HuH-7.5 (cell line): ENCODE results near the gene RFC1.
"Not testable (repeated sequence)": the region's sequence is repeated elsewhere in the genome, so short reads cannot be mapped to it uniquely, and the experiment has no call there.

Source experiments
- DNase-seq: peaks from one replicate; pipeline ENCODE4 v3.0.0; 2011; ENCODE audit warnings: low spot score

The RFC1 gene

GRCh38 chr4:39354254-39354552 lies 12.0 kb downstream of the RFC1 start:
- DNase-seq: no peak

DNA sequence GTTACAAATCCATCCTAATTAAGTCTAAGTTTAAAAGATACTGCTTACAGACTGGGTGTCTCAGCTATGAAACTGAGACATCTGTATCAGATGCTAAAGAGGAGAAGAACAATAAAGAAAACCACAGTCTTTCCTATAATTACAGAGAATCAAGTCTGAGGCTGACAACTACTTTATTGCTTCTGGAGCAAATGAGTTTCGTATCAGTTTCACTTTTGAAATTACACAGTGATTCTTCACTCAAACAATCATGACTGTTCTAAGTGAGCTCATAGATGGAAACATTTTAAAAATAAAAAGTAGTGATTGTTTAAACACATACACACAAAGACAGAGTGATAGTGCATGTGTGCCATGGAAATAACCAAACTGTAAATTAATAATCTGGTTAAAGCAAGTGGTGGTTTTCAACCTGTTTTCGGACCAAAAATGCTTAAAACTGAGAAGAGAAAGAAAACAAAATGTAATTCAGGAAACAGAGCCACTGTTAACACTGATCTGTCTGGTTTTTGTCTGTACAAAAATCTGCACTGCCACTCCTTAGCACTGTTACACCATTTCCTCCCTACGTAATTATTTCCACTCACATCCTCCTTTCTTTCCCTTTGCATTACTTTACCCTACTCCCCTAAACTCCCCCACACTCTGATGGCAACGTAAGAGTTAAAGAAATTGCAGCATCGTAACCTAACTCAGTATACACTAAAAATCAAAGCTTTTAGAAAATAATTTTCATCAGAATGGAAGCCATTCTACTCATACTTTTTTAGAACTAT lies 12.5 kb downstream of the RFC1 start:
- no peak for DNase-seq

DNA sequence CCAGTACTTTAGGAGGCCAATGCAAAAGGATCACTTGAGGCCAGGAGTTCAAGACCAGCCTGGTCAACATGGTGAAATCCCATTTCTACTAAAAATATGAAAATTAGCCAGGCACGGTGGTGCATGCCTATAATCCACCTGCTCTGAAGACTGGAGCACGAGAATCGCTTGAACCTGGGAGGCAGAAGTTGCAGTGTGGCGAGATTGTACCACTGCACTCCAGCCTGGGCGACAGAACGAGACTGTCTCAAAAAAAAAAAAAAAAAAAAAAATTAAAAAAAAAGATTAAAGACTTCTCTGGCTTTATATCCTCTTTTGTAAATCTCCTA lies 13.0 kb downstream of the RFC1 start:
- DNase-seq: not testable (repeated sequence)

DNA sequence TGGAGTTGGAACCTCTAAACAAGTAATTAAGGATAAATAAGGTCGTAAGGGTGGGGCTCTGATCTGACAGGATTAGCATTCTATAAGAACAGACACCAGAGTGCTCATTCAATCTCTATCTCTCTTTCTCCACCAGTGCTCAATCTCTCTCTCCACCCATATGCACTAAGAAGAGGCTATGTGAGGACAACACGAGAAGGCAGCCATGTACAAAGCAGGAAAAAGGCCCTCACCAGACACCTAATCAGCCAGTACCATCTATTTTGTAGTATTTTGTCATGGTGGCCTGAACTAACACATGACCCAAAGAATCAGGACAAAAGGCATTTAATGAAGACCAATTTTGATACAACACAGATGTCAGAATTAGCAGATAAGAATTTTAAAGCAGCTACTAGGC lies 16.8 kb downstream of the RFC1 start:
- DNase-seq: no peak

- no peak for DNase-seq
Measured at GRCh38 chr4:39348371-39349315, 17.5 kb downstream of the RFC1 start.

- no peak for DNase-seq
Measured at GRCh38 chr4:39346856-39347519, 19.2 kb downstream of the RFC1 start.

GRCh38 chr4:39342731-39343130 lies 23.4 kb downstream of the RFC1 start:
- DNase-seq: no peak

GRCh38 chr4:39341075-39341725 lies 25.0 kb downstream of the RFC1 start:
- DNase-seq: peak; percentile 11

DNA sequence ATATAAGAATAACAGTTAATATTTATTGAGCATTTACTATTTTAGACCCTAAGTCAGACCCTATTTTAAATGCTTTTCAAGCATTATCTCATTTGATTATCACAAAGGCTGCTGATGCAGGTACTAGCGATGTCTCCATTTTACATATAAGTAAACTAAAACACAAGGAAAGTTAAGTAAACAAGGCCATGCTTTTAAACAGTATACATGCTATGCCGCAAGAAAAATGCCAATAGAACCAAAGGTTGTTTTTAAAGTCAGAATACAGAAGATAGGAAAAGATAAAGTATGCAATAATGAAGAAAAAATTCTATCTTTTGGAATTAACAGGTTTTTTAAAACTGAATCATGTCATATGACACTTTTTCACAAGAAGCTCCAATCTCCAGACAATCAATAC lies 26.2 kb downstream of the RFC1 start:
- no peak for DNase-seq

DNA sequence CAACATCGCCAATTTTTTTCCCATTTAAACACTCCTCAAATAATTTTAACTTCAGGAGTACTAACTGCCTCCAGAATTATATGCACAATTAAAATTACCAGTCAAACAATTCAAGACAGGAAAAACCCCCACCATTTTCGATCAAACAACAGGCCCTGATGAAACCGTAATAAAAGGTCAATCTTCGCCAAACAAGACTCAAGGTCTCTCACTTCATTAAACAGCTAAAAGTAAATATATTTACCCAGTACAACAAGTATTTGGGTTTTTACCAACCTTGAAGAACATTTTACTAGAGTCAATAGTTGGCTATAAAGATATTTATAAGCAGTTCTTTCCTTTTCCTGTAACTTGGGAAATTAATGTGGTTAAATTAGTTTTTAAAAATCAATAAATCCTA lies 28.3 kb downstream of the RFC1 start:
- no peak for DNase-seq

DNA sequence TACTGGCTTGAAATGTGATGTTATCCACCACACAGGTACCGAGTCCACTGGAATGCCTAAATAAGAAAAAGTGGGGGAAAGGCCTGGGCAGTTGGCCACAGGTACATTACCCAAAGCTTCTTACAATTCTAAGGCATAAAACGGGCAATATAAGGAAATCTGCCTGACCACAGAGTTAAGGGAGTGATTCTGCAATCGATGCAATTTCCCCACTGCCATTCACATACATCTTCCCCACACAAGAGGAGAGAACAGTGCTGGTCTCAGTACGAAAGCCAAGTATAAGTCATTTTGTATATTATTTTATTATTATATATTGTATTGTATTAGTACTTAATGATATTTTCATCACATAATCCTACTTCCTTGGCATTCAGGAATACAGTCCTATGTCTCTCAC lies 30.6 kb downstream of the RFC1 start:
- no peak for DNase-seq

- no peak for DNase-seq
Measured at GRCh38 chr4:39331191-39331590, 35.0 kb downstream of the RFC1 start.

- no peak for DNase-seq
Measured at GRCh38 chr4:39330353-39330752, 35.8 kb downstream of the RFC1 start.

GRCh38 chr4:39326468-39326977 lies 39.6 kb downstream of the RFC1 start:
- DNase-seq: no peak

DNA sequence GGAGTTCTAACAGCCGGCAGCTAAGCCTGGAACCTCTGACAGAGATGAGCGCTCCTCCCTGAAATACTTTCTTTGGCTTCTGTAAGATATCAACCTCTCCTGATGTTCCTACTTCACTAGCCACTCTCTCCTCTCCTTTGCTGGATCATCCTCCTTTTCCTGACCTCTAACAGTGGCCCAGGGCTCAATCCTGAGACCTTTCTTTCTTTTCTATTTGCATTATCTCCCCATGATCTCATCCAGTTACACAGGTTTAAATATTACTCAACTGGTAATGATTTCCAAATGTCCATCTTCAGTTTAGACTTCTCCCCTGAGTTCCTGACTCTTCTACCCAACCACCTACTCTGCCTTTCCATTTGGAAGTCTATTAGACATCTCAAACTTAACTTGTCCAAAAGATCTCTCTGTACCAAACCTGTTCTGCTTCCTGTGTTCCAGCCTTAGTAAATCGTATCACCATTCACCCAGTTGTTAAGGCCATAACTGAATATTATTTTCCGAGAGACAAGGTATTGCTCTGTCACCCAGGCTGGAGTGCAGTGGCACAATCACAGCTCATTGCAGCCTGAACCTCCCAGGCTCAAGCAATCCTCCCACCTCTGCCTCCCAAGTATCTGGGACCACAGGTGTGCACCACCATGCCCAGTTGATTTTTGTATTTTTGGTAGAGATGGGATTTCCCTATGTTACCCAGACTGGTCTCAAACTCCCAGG lies 41.1 kb downstream of the RFC1 start:
- DNase-seq: peak; percentile 12

DNA sequence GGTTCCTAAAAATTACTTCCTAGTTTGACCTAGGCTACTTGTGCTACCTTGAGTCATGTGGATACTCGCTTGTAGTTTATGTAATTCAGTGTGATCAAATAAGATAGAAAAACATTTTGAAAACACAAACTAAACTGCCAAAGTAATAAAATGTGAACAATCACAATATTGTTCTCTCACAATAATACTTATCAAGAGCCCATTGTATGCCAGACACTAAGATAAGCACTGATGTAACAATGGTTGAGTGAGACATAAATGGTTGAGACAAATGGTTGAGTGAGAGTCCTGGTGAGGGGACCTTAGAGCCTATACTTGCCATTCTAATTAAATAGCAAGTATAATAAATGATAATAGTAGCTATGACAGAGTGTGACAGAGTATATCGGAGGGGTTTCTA lies 41.7 kb downstream of the RFC1 start:
- DNase-seq: no peak

GRCh38 chr4:39323821-39324220 lies 42.3 kb downstream of the RFC1 start:
- no peak for DNase-seq

DNA sequence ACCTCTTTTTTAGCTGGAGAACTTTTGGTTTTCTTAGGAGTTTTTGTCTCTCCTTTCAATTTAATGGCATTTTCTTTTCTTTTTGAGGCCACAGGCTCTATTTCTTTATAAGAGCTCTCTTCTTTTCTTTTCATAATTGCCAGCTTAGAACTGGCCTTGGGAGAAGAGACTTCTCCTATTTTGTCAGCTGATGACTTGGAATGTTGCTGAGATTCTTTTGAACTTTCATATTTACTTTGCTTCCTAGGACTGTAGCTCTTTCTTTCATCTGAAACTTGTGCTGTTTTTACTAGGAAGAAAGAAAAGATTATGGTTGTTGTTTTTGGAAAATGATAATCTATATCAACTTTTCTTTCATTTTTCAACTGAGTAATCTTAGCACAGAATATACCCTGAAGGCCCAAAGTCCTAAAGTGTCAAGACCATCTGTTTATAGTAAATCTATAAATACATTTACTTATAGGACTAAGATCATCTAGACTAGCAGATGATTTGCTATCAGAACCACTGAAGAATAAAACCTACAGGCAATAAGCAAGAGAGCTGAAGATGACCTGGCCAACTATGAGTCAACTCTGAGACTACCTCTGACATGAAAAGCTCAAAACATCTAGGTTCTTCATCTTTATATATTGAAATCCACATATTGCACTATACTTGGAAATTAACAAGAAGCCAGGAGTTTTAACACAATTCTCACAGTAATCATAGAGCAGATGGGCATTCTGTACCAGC lies 45.6 kb downstream of the RFC1 start:
- no peak for DNase-seq

- no peak for DNase-seq
Measured at GRCh38 chr4:39319676-39320075, 46.5 kb downstream of the RFC1 start.

DNA sequence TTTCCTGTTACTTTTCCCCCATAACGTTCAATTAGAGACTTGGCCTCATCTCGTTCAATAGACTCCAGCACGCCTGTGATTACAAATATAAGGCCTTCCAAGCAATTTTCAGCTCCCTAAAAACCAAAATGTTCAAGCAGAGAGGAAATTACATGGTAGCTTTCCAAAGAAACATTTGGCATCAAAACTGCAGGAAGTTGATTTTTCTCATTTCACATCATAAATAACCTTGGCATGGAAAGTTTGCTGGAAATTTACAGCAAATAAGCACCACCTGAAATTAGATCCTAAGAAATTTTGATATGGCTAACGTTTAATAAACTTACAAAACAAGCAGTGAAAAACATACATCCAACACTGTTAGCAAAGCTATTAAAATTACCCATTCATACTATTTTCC lies 53.3 kb downstream of the RFC1 start:
- no peak for DNase-seq

GRCh38 chr4:39308611-39309010 lies 57.6 kb downstream of the RFC1 start:
- no peak for DNase-seq
